ENCODE data around the gene SLC14A1.

- TF ChIP-seq CTCF (IDR thresholded peaks at IDR 0.05; ENCODE audit: low read depth, low read length, poor library complexity, severe bottlenecking), result no peak
- no peak for TF ChIP-seq EZH2phosphoT487 (IDR thresholded peaks at IDR 0.05; ENCODE audit: borderline replicate concordance, low read length)
These were observed 10.5 kb downstream of the SLC14A1 start for GRCh38 chr18:45734505-45734904.
